Activated CD4-positive, alpha-beta memory T cell treated with anti-CD3 and anti-CD28 coated beads for 36 hours (primary cell): ENCODE data around the gene TACC2. TPM values are rescaled to one million over a fixed set of nuclear protein-coding genes. Genes with fewer than 3 reads are reported as not detected.
"Not testable (repeated sequence)": the region's sequence is repeated elsewhere in the genome, so short reads cannot be mapped to it uniquely, and the experiment has no call there.

Source experiments
- CTCF ChIA-PET: fragments of 350-600 bp; sonication (Branson Sonifier 250); formaldehyde crosslinking; loops from one replicate; lab custom pipeline; 2021; ENCODE audit warnings: antibody characterized with exemption, inconsistent platforms; lab: Charles Lee
- POLR2A ChIA-PET: fragments of 350-600 bp; sonication (Branson Sonifier 250); formaldehyde crosslinking; loops from one replicate; lab custom pipeline; 2021; ENCODE audit warnings: antibody characterized with exemption; lab: Charles Lee
- DNase-seq: peaks from one replicate; pipeline ENCODE4 v3.0.0-alpha.2; 2020
- H3K27ac Mint-ChIP-seq: one replicate; pipeline ENCODE4 v1.8.0; 2021; ENCODE audit warnings: mixed read lengths
- H3K27me3 Mint-ChIP-seq: one replicate; pipeline ENCODE4 v1.8.0; 2021; ENCODE audit warnings: mixed read lengths
- H3K36me3 Mint-ChIP-seq: one replicate; pipeline ENCODE4 v1.8.0; 2021; ENCODE audit warnings: mixed read lengths
- H3K4me1 Mint-ChIP-seq: one replicate; pipeline ENCODE4 v1.8.0; 2021; ENCODE audit warnings: low read depth, mixed read lengths
- H3K4me3 Mint-ChIP-seq: one replicate; pipeline ENCODE4 v1.8.0; 2021; ENCODE audit warnings: mild to moderate bottlenecking, mixed read lengths
- H3K9me3 Mint-ChIP-seq: one replicate; pipeline ENCODE4 v1.8.0; 2021; ENCODE audit warnings: mixed read lengths
- intact Hi-C: fragments of 100-400 bp; cut with micrococcal nuclease; formaldehyde crosslinking; loops from one replicate; pipeline ENCODE4 v1.15.1; 2023
- total RNA-seq, 2 experiments: library from RNA; stranded (reverse); gene quantifications; one replicate each; pipeline ENCODE4 v1.2.3, GENCODE V29; 2021

The TACC2 gene
- total RNA-seq, 2 experiments from 2014 or later, result not detected

- H3K27ac Mint-ChIP-seq, result no peak overlapping the region
- CTCF ChIA-PET, result no interaction called here
- H3K9me3 Mint-ChIP-seq, result no peaks in the 10 kb centered on the region
Measured at GRCh38 chr10:122020226-122020625, 31.3 kb downstream of the TACC2 start.

GRCh38 chr10:122021379-122021778, 32.4 kb downstream of the TACC2 start:
- ChIA-PET CTCF (no interaction called here), POLR2A (no interaction called here)
- no peaks in the 10 kb centered on the region for H3K9me3 Mint-ChIP-seq
- H3K27me3 Mint-ChIP-seq, result peaks cover 5% of the 10 kb centered on the region
- no peak overlapping the region for H3K27ac Mint-ChIP-seq
- intact Hi-C loops, result no loop called here
- no peak for DNase-seq
- no peaks in the 10 kb centered on the region for H3K4me1 Mint-ChIP-seq
- no peak overlapping the region for H3K4me3 Mint-ChIP-seq
- no peaks in the 10 kb centered on the region for H3K36me3 Mint-ChIP-seq

More at GRCh38 chr10:122020226-122020625, 31.3 kb downstream of the TACC2 start:
- POLR2A ChIA-PET, result no interaction called here
- peaks cover 5% of the 10 kb centered on the region for H3K27me3 Mint-ChIP-seq
- no peak overlapping the region for H3K4me3 Mint-ChIP-seq
- no peak for DNase-seq
- no peaks in the 10 kb centered on the region for H3K4me1 Mint-ChIP-seq
- no peaks in the 10 kb centered on the region for H3K36me3 Mint-ChIP-seq
- intact Hi-C loops, result no loop called here

GRCh38 chr10:122021828-122022227, 32.9 kb downstream of the TACC2 start:
- Mint-ChIP-seq H3K27ac (no peak overlapping the region), H3K4me1 (no peaks in the 10 kb centered on the region), H3K9me3 (no peaks in the 10 kb centered on the region), H3K27me3 (peaks cover 4% of the 10 kb centered on the region), H3K4me3 (no peak overlapping the region), H3K36me3 (no peaks in the 10 kb centered on the region)
- CTCF ChIA-PET, result no interaction called here
- DNase-seq, result no peak
- POLR2A ChIA-PET, result no interaction called here
- intact Hi-C loops, result no loop called here

- Mint-ChIP-seq H3K9me3 (no peaks in the 10 kb centered on the region), H3K27me3 (peaks cover 4% of the 10 kb centered on the region), H3K4me1 (no peaks in the 10 kb centered on the region), H3K36me3 (no peaks in the 10 kb centered on the region), H3K27ac (no peak overlapping the region), H3K4me3 (no peak overlapping the region)
- ChIA-PET CTCF (no interaction called here), POLR2A (no interaction called here)
- intact Hi-C loops, result no loop called here
- no peak for DNase-seq
Measured at GRCh38 chr10:122022276-122022675, 33.3 kb downstream of the TACC2 start.

GRCh38 chr10:122023257-122023656, 34.3 kb downstream of the TACC2 start:
- POLR2A ChIA-PET, H3K4me1 Mint-ChIP-seq, H3K27ac Mint-ChIP-seq, H3K9me3 Mint-ChIP-seq, H3K4me3 Mint-ChIP-seq, DNase-seq, H3K36me3 Mint-ChIP-seq, intact Hi-C loops, H3K27me3 Mint-ChIP-seq, CTCF ChIA-PET: not testable (repeated sequence)

GRCh38 chr10:122029499-122030199, 40.7 kb downstream of the TACC2 start:
- Mint-ChIP-seq H3K36me3 (no peaks in the 10 kb centered on the region), H3K4me1 (no peaks in the 10 kb centered on the region), H3K27ac (no peak overlapping the region), H3K4me3 (no peak overlapping the region), H3K9me3 (no peaks in the 10 kb centered on the region), H3K27me3 (peaks cover 12% of the 10 kb centered on the region)
- POLR2A ChIA-PET, result no interaction called here
- DNase-seq, result no peak
- intact Hi-C loops, result no loop called here
- CTCF ChIA-PET, result no interaction called here

- Mint-ChIP-seq H3K4me1 (no peaks in the 10 kb centered on the region), H3K27ac (no peak overlapping the region), H3K27me3 (peaks cover 12% of the 10 kb centered on the region), H3K9me3 (no peaks in the 10 kb centered on the region), H3K4me3 (no peak overlapping the region), H3K36me3 (no peaks in the 10 kb centered on the region)
- CTCF ChIA-PET, result no interaction called here
- intact Hi-C loops, result no loop called here
- DNase-seq, result no peak
- POLR2A ChIA-PET, result no interaction called here
Measured at GRCh38 chr10:122030200-122030552, 41.2 kb downstream of the TACC2 start.

- Mint-ChIP-seq H3K36me3 (no peaks in the 10 kb centered on the region), H3K27ac (no peak overlapping the region), H3K27me3 (peaks cover 12% of the 10 kb centered on the region), H3K9me3 (no peaks in the 10 kb centered on the region), H3K4me3 (no peak overlapping the region), H3K4me1 (no peaks in the 10 kb centered on the region)
- intact Hi-C loops, result no loop called here
- POLR2A ChIA-PET, result no interaction called here
- CTCF ChIA-PET, result no interaction called here
- DNase-seq, result no peak
Measured at GRCh38 chr10:122033224-122033926, 44.4 kb downstream of the TACC2 start.

- no peak overlapping the region for H3K4me3 Mint-ChIP-seq
- DNase-seq, result no peak
- intact Hi-C loops, result no loop called here
- H3K27me3 Mint-ChIP-seq, result peaks cover 16% of the 10 kb centered on the region
- no peaks in the 10 kb centered on the region for H3K36me3 Mint-ChIP-seq
- H3K4me1 Mint-ChIP-seq, result no peaks in the 10 kb centered on the region
- ChIA-PET CTCF (interaction anchor here (0.6 kb wide), 1 partner anchor 209 kb away, joined by 3 read pairs; no protein-coding TSS in a partner anchor), POLR2A (no interaction called here)
- no peak overlapping the region for H3K27ac Mint-ChIP-seq
- no peaks in the 10 kb centered on the region for H3K9me3 Mint-ChIP-seq
Measured at GRCh38 chr10:122034149-122034756, 45.3 kb downstream of the TACC2 start.

GRCh38 chr10:122040786-122041185, 51.8 kb downstream of the TACC2 start:
- no peaks in the 10 kb centered on the region for H3K4me1 Mint-ChIP-seq
- H3K27ac Mint-ChIP-seq, result no peak overlapping the region
- no peak overlapping the region for H3K4me3 Mint-ChIP-seq
- peaks cover 14% of the 10 kb centered on the region for H3K27me3 Mint-ChIP-seq
- H3K9me3 Mint-ChIP-seq, result no peaks in the 10 kb centered on the region
- intact Hi-C loops, result no loop called here
- no peak for DNase-seq
- ChIA-PET CTCF (interaction anchor here (1.0 kb wide), 1 partner anchor 11 kb away, joined by 3 read pairs; no protein-coding TSS in a partner anchor), POLR2A (no interaction called here)
- no peaks in the 10 kb centered on the region for H3K36me3 Mint-ChIP-seq

- Mint-ChIP-seq H3K4me1 (no peaks in the 10 kb centered on the region), H3K9me3 (no peaks in the 10 kb centered on the region), H3K36me3 (no peaks in the 10 kb centered on the region), H3K27ac (no peak overlapping the region), H3K4me3 (no peak overlapping the region), H3K27me3 (peaks cover 14% of the 10 kb centered on the region)
- no peak for DNase-seq
- intact Hi-C loops, result no loop called here
- CTCF ChIA-PET, result no interaction called here
- POLR2A ChIA-PET, result no interaction called here
Measured at GRCh38 chr10:122042836-122043235, 53.9 kb downstream of the TACC2 start.

- H3K4me1 Mint-ChIP-seq, result no peaks in the 10 kb centered on the region
- CTCF ChIA-PET, result no interaction called here
- peaks cover 11% of the 10 kb centered on the region for H3K27me3 Mint-ChIP-seq
- H3K9me3 Mint-ChIP-seq, result no peaks in the 10 kb centered on the region
- no peak overlapping the region for H3K4me3 Mint-ChIP-seq
- DNase-seq, result no peak
- POLR2A ChIA-PET, result no interaction called here
- H3K36me3 Mint-ChIP-seq, result no peaks in the 10 kb centered on the region
- intact Hi-C loops, result no loop called here
- H3K27ac Mint-ChIP-seq, result no peak overlapping the region
Measured at GRCh38 chr10:122044045-122044661, 55.2 kb downstream of the TACC2 start.
